SK-N-SH treated with all-trans-retinoic acid at 6 μM for 48 hours (cell line): ENCODE data around the gene YWHAB.

Source experiments
- ATAC-seq: fragments of 200-7000 bp; cut with Tn5 transposase; 3 replicates; pipeline ENCODE4 v1.9.1; 2020; ENCODE audit warnings: mild to moderate bottlenecking, moderate library complexity
- CREB5 ChIP-seq: fragments of 250-450 bp; sonication (Bioruptor Pico); IDR thresholded peaks from 2 replicates; pipeline ENCODE4 v1.5.1; 2020; ENCODE audit warnings: low read depth, mild to moderate bottlenecking, moderate library complexity
- CSRNP3 ChIP-seq: fragments of 250-450 bp; sonication (Bioruptor Pico); IDR thresholded peaks from 2 replicates; pipeline ENCODE4 v1.5.1; 2021; ENCODE audit warnings: mild to moderate bottlenecking, moderate library complexity
- GLIS3 ChIP-seq: fragments of 250-450 bp; sonication (Bioruptor Pico); IDR thresholded peaks from 2 replicates; pipeline ENCODE4 v1.5.0; 2020; ENCODE audit warnings: mild to moderate bottlenecking, moderate library complexity
- ISL1 ChIP-seq: fragments of 250-450 bp; sonication (Bioruptor Pico); IDR thresholded peaks from 2 replicates; pipeline ENCODE4 v2.1.2; 2022; ENCODE audit warnings: mild to moderate bottlenecking, moderate library complexity
- POU6F1 ChIP-seq: fragments of 250-450 bp; sonication (Bioruptor Pico); IDR thresholded peaks from 2 replicates; pipeline ENCODE4 v1.8.0; 2021; ENCODE audit warnings: low read depth, mild to moderate bottlenecking, moderate library complexity, borderline replicate concordance
- SNAI2 ChIP-seq: fragments of 250-450 bp; sonication (Bioruptor Pico); IDR thresholded peaks from 2 replicates; pipeline ENCODE4 v1.5.0; 2020; ENCODE audit warnings: mild to moderate bottlenecking, moderate library complexity
- TSHZ2 ChIP-seq: fragments of 250-450 bp; sonication (Bioruptor Pico); IDR thresholded peaks from 2 replicates; pipeline ENCODE4 v1.5.0; 2020; ENCODE audit warnings: mild to moderate bottlenecking, moderate library complexity
- ZFP3 ChIP-seq: fragments of 250-450 bp; sonication (Bioruptor Pico); IDR thresholded peaks from 2 replicates; pipeline ENCODE4 v1.5.0; 2020; ENCODE audit warnings: mild to moderate bottlenecking, moderate library complexity
- ZNF70 ChIP-seq: fragments of 450-650 bp; formaldehyde crosslinking; IDR thresholded peaks from 2 replicates; pipeline ENCODE4 v1.5.0; 2020; ENCODE audit warnings: mild to moderate bottlenecking, moderate library complexity
- TF ChIP-seq, protein P1 (sequence below): fragments of 250-450 bp; sonication (Bioruptor Pico); IDR thresholded peaks from 2 replicates; pipeline ENCODE4 v1.8.0; 2020; ENCODE audit warnings: mild to moderate bottlenecking, moderate library complexity, borderline replicate concordance

YWHAB gene

GRCh38 chr20:44904377-44904776, 18.9 kb downstream of the YWHAB start (continued):
- no peak for TF ChIP-seq ISL1 (CRISPR knock-in tag)
- TF ChIP-seq ZFP3 (CRISPR knock-in tag): no peak
- no peak for TF ChIP-seq POU6F1 (CRISPR knock-in tag)

DNA sequence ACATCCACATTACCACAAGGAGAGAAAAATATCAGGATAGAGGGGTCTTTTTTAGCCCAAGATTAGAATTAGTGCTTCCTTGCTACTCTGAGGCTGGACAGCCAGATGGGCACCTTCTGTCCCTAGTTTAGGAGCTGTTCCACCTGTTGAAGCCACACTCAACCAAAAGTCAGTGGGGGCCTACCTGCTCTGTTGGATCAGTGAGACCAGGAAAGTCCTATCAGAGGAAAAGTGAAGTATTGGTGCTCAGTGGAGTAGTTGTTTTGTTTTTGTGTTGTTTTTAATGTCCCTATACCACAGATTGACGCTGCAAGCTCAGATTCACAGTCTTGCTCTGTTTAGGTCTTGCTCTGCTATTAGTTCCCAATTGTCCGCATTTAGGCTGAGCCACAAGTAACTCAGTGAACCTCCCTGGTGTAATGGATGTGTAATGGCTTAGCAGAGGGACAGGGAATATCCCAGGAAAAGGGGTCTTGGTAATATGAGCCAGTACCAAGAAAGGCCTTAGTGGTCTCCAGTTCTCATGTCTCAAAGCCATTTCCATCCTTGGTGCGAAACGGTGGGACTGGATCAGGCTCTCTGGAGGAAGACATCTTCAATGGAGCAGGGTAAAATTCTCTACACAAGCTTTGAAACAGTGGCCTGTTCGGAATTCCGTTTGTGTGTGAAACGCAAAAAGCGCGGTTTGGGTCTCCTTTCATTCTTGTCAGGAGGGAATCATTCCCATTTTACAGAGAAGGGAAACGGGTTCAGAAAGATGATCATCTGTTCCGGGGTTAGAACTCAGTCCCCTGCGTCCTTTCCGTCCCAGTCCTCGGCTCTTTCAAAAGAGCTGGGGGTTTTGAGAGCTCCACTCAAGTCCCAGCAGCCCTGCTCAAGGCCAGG, 23.7 kb downstream of the YWHAB start:
- TF ChIP-seq CSRNP3 (no peak), ZNF70 (no peak), CREB5 (CRISPR knock-in tag) (no peak), POU6F1 (CRISPR knock-in tag) (no peak), SNAI2 (no peak), ZFP3 (CRISPR knock-in tag) (no peak)
- TF ChIP-seq, protein P1, sequence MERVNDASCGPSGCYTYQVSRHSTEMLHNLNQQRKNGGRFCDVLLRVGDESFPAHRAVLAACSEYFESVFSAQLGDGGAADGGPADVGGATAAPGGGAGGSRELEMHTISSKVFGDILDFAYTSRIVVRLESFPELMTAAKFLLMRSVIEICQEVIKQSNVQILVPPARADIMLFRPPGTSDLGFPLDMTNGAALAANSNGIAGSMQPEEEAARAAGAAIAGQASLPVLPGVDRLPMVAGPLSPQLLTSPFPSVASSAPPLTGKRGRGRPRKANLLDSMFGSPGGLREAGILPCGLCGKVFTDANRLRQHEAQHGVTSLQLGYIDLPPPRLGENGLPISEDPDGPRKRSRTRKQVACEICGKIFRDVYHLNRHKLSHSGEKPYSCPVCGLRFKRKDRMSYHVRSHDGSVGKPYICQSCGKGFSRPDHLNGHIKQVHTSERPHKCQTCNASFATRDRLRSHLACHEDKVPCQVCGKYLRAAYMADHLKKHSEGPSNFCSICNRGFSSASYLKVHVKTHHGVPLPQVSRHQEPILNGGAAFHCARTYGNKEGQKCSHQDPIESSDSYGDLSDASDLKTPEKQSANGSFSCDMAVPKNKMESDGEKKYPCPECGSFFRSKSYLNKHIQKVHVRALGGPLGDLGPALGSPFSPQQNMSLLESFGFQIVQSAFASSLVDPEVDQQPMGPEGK (CRISPR knock-in tag): no peak
- ATAC-seq: peak; percentile 2; the same call in 2 of the 3 replicates

DNA sequence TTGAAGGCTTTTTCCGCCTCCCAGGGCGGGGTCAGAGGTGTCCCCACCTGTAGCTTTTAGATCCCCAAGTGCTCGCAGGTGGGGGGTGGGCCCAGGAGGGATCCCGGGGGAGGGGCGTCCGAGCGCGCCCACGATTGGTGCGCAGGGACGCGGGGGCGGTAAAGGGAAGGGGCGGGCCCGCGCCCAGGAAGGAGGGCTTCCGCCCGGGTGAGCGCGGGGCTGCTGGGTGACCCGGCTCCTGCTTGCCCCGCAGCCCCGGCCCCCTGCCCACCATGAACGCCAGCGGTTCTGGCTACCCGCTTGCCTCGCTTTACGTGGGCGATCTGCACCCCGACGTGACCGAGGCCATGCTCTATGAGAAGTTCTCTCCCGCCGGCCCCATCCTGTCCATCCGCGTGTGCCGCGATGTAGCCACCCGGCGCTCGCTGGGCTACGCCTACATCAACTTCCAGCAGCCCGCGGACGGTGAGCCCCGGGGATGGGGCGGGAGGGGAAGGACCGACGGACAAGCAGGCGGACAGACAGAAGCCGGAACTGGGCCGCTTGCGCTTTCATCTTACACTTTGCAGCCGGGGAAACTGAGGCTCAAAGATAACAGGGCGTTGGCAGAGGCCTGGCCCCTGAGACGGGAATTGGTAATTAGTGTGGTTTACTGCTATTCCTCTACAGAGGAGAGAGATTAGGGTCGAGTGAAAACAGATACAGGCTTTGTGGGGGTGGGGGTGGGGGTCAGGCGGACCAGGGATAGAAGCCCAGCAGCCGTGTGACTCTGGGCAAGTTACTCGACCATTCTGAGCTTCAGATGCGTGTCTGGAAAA, 24.6 kb downstream of the YWHAB start, which contains the start of gene PABPC1L:
TSS of gene PABPC1L (plus strand) at position 189 of the 818 bp plus-strand sequence. CDS start at position 273, 84 bp downstream.
- ATAC-seq: peak; percentile 94
- TF ChIP-seq TSHZ2 (CRISPR knock-in tag): no peak
- TF ChIP-seq CSRNP3: peak; percentile 49; the same call in 1 of the 2 replicates
- TF ChIP-seq GLIS3: 0 out of 2 replicates have a peak, but pooled peaks have one; percentile 45
- TF ChIP-seq, protein P1 (CRISPR knock-in tag): peak; percentile 56; the same call in 1 of the 2 replicates
- no peak for TF ChIP-seq SNAI2
- TF ChIP-seq CREB5 (CRISPR knock-in tag): no peak
